GM18858 (cell line): Measurements from ENCODE around the gene TAF11L13.
"Not testable (repeated sequence)": the region's sequence is repeated elsewhere in the genome, so short reads cannot be mapped to it uniquely, and the experiment has no call there.

Experiments used
- ATAC-seq: cut with Tn5 transposase; IDR thresholded peaks from one replicate; pipeline ENCODE4 v1.9.1; 2021; ENCODE audit not compliant: unreplicated experiment

TAF11L13 gene

GRCh38 chr5:17631788-17632187, at the start of gene TAF11L13:
Gene TAF11L13 (plus strand): TSS chr5:17632088.
- ATAC-seq, result not testable (repeated sequence)

GRCh38 chr5:17585658-17586057, 46.2 kb upstream of the TAF11L13 start, which contains the start of gene TAF11L7:
Gene TAF11L7 (minus strand): TSS chr5:17585758.
- ATAC-seq, result not testable (repeated sequence)

- ATAC-seq, result not testable (repeated sequence)
These were observed 41.0 kb upstream of the TAF11L13 start, which contains the start of gene TAF11L8 for GRCh38 chr5:17590860-17591259. Gene TAF11L8 (minus strand): TSS chr5:17590960.

GRCh38 chr5:17594255-17594654, 37.6 kb upstream of the TAF11L13 start, which contains the start of gene TAF11L9:
Gene TAF11L9 (minus strand): TSS chr5:17594394.
- ATAC-seq, result not testable (repeated sequence)

- not testable (repeated sequence) for ATAC-seq
These were observed 34.2 kb upstream of the TAF11L13 start, which contains the start of gene TAF11L10 for GRCh38 chr5:17597728-17598127. Gene TAF11L10 (minus strand): TSS chr5:17597828.

GRCh38 chr5:17603880-17604279, 28.0 kb upstream of the TAF11L13 start, which contains the start of gene TAF11L11:
Gene TAF11L11 (plus strand): TSS chr5:17604183.
- ATAC-seq, result not testable (repeated sequence)

- no peak for ATAC-seq
These were observed 26.9 kb upstream of the TAF11L13 start for GRCh38 chr5:17604951-17605350.

- ATAC-seq, result not testable (repeated sequence)
These were observed 24.4 kb upstream of the TAF11L13 start for GRCh38 chr5:17607461-17607860.

GRCh38 chr5:17610092-17610491, 21.8 kb upstream of the TAF11L13 start, which contains the start of gene TAF11L12:
Gene TAF11L12 (plus strand): TSS chr5:17610392.
- ATAC-seq, result not testable (repeated sequence)

GRCh38 chr5:17614872-17615605, 16.8 kb upstream of the TAF11L13 start:
- no peak for ATAC-seq

GRCh38 chr5:17619354-17619753, 12.5 kb upstream of the TAF11L13 start:
- ATAC-seq, result no peak

- no peak for ATAC-seq
These were observed 11.3 kb upstream of the TAF11L13 start for GRCh38 chr5:17620627-17621026.

- no peak for ATAC-seq
These were observed 6.2 kb upstream of the TAF11L13 start for GRCh38 chr5:17625686-17626085.

- no peak for ATAC-seq
These were observed 2.3 kb downstream of the TAF11L13 start, which contains the start of gene TAF11L14 for GRCh38 chr5:17634160-17634559. Gene TAF11L14 (plus strand): TSS chr5:17634460.

GRCh38 chr5:17649232-17649631, 17.3 kb downstream of the TAF11L13 start:
- not testable (repeated sequence) for ATAC-seq

GRCh38 chr5:17655201-17655759, 23.4 kb downstream of the TAF11L13 start:
- not testable (repeated sequence) for ATAC-seq

- ATAC-seq, result no peak
These were observed 24.0 kb downstream of the TAF11L13 start for GRCh38 chr5:17655921-17656320.

GRCh38 chr5:17663182-17663581, 31.3 kb downstream of the TAF11L13 start:
- no peak for ATAC-seq

- no peak for ATAC-seq
These were observed 33.9 kb downstream of the TAF11L13 start for GRCh38 chr5:17665836-17666235.

- ATAC-seq, result no peak
These were observed 34.9 kb downstream of the TAF11L13 start for GRCh38 chr5:17666726-17667235.

GRCh38 chr5:17670353-17670752, 38.5 kb downstream of the TAF11L13 start:
- no peak for ATAC-seq
